A673 (cell line): Measurements from ENCODE around the gene SMS. TPM values are rescaled to one million over a fixed set of nuclear protein-coding genes. Genes with fewer than 3 reads are reported as not detected.

Experiments used
- BruUV-seq: library from RNA; stranded (reverse); fragments of 400-500 nt; replicated peaks from 2 replicates; lab custom pipeline; 2021; lab: Mats Ljungman, UMichigan
- CTCF ChIA-PET: fragments of 300-600 bp; sonication (Branson Sonifier 250); formaldehyde crosslinking; loops from one replicate; lab custom pipeline; 2022; ENCODE audit warnings: antibody characterized with exemption; lab: Charles Lee
- POLR2A ChIA-PET: fragments of 300-600 bp; sonication (Branson Sonifier 250); formaldehyde crosslinking; loops from one replicate; lab custom pipeline; 2022; ENCODE audit warnings: antibody characterized with exemption; ENCODE audit not compliant: low non-redundant PET; lab: Charles Lee
- DNase-seq: peaks from one replicate; pipeline ENCODE4 v3.0.0-alpha.2; 2015; ENCODE audit warnings: low spot score
- H3K27ac ChIP-seq: fragments of 200-600 bp; sonication (generic); 2 replicates; pipeline ENCODE4 v1.5.1; 2016; ENCODE audit warnings: mixed run types, low read depth, mild to moderate bottlenecking, mixed read lengths, antibody characterized with exemption, low read length; ENCODE audit not compliant: poor library complexity, severe bottlenecking
- H3K27me3 ChIP-seq: fragments of 200-600 bp; sonication (generic); replicated peaks from 2 replicates; pipeline ENCODE4 v1.6.1; 2017; ENCODE audit warnings: mixed run types, low read depth, mild to moderate bottlenecking, mixed read lengths, antibody characterized with exemption, low read length; ENCODE audit not compliant: insufficient read depth, poor library complexity
- H3K36me3 ChIP-seq: fragments of 200-600 bp; sonication (generic); 2 replicates; pipeline ENCODE4 v1.6.1; 2016; ENCODE audit warnings: mixed run types, mild to moderate bottlenecking, mixed read lengths, antibody characterized with exemption, low read length; ENCODE audit not compliant: insufficient read depth, poor library complexity, severe bottlenecking
- H3K4me1 ChIP-seq: fragments of 200-600 bp; sonication (generic); 2 replicates; pipeline ENCODE4 v1.6.1; 2017; ENCODE audit warnings: mixed run types, mild to moderate bottlenecking, mixed read lengths, antibody characterized with exemption, low read length; ENCODE audit not compliant: insufficient read depth, poor library complexity, severe bottlenecking
- H3K4me3 ChIP-seq: fragments of 200-600 bp; sonication (generic); 2 replicates; pipeline ENCODE4 v1.5.1; 2016; ENCODE audit warnings: low read depth, mixed run types, mild to moderate bottlenecking, mixed read lengths, low read length; ENCODE audit not compliant: poor library complexity, severe bottlenecking
- H3K9me3 ChIP-seq: fragments of 200-600 bp; sonication (generic); 2 replicates; pipeline ENCODE4 v1.6.1; 2016; ENCODE audit warnings: mixed run types, low read depth, mild to moderate bottlenecking, mixed read lengths, antibody characterized with exemption, low read length; ENCODE audit not compliant: poor library complexity, severe bottlenecking
- EZH2 ChIP-seq: fragments of 200-600 bp; sonication (generic); IDR thresholded peaks from 2 replicates; pipeline ENCODE4 v1.6.1; 2017; ENCODE audit warnings: borderline replicate concordance, low read depth, mild to moderate bottlenecking, mixed read lengths, antibody characterized with exemption, low read length; ENCODE audit not compliant: poor library complexity, severe bottlenecking
- intact Hi-C: fragments of 100-400 bp; cut with micrococcal nuclease; formaldehyde crosslinking; loops from one replicate; pipeline ENCODE4 v1.10.0; 2022; ENCODE audit not compliant: unreplicated experiment
- total RNA-seq: library from RNA; stranded (reverse); gene quantifications from 2 replicates; pipeline ENCODE4 v1.2.3, GENCODE V29; 2021
- TF ChIP-seq, protein P1 (sequence below): fragments of 300-800, 200-600 bp; sonication (generic); conservative IDR thresholded peaks from 2 replicates; pipeline ENCODE4 v1.5.1; 2017; ENCODE audit warnings: low read depth, mild to moderate bottlenecking, antibody characterized with exemption, low read length, moderate library complexity, mixed read lengths

The SMS gene
- total RNA-seq, 1 experiment from 2014 or later = 108 TPM

GRCh38 chrX:22004866-22005265 is 64.4 kb downstream of the SMS start:
- Histone ChIP-seq H3K27me3 (no peaks in the 10 kb centered on the region), H3K27ac (no peak overlapping the region), H3K36me3 (no peaks in the 10 kb centered on the region), H3K4me1 (no peaks in the 10 kb centered on the region), H3K4me3 (no peak overlapping the region), H3K9me3 (no peaks in the 10 kb centered on the region)
- CTCF ChIA-PET = no interaction called here
- BruUV-seq = no TSS peak
- no peak for DNase-seq
- TF ChIP-seq EZH2 = no peak
- TF ChIP-seq, protein P1, sequence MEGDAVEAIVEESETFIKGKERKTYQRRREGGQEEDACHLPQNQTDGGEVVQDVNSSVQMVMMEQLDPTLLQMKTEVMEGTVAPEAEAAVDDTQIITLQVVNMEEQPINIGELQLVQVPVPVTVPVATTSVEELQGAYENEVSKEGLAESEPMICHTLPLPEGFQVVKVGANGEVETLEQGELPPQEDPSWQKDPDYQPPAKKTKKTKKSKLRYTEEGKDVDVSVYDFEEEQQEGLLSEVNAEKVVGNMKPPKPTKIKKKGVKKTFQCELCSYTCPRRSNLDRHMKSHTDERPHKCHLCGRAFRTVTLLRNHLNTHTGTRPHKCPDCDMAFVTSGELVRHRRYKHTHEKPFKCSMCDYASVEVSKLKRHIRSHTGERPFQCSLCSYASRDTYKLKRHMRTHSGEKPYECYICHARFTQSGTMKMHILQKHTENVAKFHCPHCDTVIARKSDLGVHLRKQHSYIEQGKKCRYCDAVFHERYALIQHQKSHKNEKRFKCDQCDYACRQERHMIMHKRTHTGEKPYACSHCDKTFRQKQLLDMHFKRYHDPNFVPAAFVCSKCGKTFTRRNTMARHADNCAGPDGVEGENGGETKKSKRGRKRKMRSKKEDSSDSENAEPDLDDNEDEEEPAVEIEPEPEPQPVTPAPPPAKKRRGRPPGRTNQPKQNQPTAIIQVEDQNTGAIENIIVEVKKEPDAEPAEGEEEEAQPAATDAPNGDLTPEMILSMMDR = no peak
- intact Hi-C loops = no loop called here
- POLR2A ChIA-PET = no interaction called here

DNA sequence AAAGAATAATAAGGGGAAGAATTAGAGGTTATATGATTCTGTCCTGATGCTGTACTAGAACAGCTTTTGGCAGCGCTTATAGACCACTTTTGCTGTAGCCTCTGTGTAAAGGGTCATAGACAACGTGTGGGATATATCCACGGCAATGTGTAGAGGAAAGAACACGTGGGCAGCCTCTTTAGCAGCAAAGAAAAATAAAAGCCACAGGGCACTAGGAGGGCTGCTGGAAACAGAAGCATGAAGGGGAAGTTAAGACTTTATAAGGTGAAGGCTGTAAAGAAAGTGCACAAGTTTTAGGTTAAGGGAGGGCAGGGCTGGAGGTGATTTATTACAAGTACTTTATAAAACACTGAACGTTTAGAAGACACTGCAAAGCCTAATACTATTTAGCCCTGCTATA is 71.5 kb downstream of the SMS start:
- Histone ChIP-seq H3K9me3 (no peaks in the 10 kb centered on the region), H3K4me1 (no peaks in the 10 kb centered on the region), H3K27ac (no peak overlapping the region), H3K4me3 (no peak overlapping the region), H3K36me3 (no peaks in the 10 kb centered on the region), H3K27me3 (no peaks in the 10 kb centered on the region)
- BruUV-seq = no TSS peak
- ChIA-PET CTCF (no interaction called here), POLR2A (no interaction called here)
- intact Hi-C loops = no loop called here
- no peak for TF ChIP-seq EZH2
- TF ChIP-seq, protein P1 = no peak
- DNase-seq = no peak

GRCh38 chrX:22012931-22013330 is 72.4 kb downstream of the SMS start:
- no peak overlapping the region for H3K27ac ChIP-seq
- CTCF ChIA-PET = no interaction called here
- no peaks in the 10 kb centered on the region for H3K9me3 ChIP-seq
- no peaks in the 10 kb centered on the region for H3K36me3 ChIP-seq
- TF ChIP-seq, protein P1 = no peak
- no peak for TF ChIP-seq EZH2
- POLR2A ChIA-PET = no interaction called here
- H3K4me1 ChIP-seq = no peaks in the 10 kb centered on the region
- no peak for DNase-seq
- no peak overlapping the region for H3K4me3 ChIP-seq
- no TSS peak for BruUV-seq
- intact Hi-C loops = no loop called here
- H3K27me3 ChIP-seq = no peaks in the 10 kb centered on the region
